ENCODE data around the gene CD300LF. TPM values are rescaled to one million over a fixed set of nuclear protein-coding genes. Genes with fewer than 3 reads are reported as not detected.

The CD300LF gene
- total RNA-seq, 1 experiment from 2014 or later: not detected

DNA sequence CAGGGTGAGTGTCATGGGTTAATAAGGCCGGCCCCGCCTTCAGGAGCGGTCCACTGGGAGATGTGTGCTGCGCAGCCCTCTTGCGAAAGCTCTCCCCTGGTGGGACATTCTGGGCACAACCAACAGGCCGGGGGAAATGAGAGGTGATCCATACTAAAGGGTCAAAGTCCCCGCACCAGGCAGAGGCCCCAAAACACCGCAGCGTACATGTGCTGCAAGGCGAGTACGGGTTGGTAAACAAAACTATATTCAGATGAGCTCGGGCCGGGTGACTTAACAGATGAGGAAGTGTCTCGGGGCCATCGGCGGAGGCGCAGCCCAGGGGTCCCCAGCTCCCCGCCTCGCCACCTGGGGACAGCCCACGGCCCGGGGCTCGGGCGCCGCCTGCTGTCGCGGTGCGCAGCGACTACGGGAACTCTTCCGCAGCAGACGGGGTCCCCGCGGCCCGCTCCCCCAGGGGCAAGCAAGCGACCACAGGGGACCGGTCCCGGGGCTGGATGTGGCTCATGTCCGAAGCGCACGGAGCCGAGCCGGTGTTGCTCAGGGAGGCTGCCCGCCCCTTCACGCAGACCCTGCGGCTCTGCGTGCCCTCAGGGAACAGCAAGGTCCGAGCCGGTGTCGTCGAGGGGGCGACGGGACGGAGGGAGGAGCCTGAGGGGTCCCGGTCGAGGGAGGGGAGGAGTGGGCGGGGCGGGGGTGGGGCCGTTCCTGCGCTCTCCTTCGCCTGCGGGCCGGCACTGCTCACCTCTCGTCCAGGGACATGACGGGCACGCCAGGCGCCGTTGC is 24.0 kb upstream of the CD300LF start, which contains the start of gene RAB37:
Gene RAB37, plus strand, starts transcription at position 744 of the 786 bp plus-strand sequence. Its CDS starts 17 bp downstream, at position 761.
- Mint-ChIP-seq H3K36me3 (no peaks in the 10 kb centered on the region), H3K27ac (peak within 1 kb of the TSS; percentile 22; the same call in 1 of the 2 replicates), H3K4me3 (peak within 1 kb of the TSS; percentile 81), H3K9me3 (no peaks in the 10 kb centered on the region), H3K27me3 (ENCODE audit: low read depth) (peaks cover 18% of the 10 kb centered on the region), H3K4me1 (peaks cover 27% of the 10 kb centered on the region)
- DNase-seq (ENCODE audit: low spot score) (peak; percentile 70), ATAC-seq (peak; percentile 58)
- CTCF ChIA-PET: interaction anchor here (0.5 to 5.2 kb wide), 67 partner anchors 7 to 379 kb away, joined by 3 to 296 read pairs (median 5); partner anchors contain the start of genes CD300A, CD300H, FDXR and GRIN2C
- POLR2A ChIA-PET: interaction anchor here (0.6 to 3.2 kb wide), 10 partner anchors 8 to 282 kb away, joined by 3 to 13 read pairs (median 4); partner anchors contain the start of gene NAT9
- TF ChIP-seq, protein P1, sequence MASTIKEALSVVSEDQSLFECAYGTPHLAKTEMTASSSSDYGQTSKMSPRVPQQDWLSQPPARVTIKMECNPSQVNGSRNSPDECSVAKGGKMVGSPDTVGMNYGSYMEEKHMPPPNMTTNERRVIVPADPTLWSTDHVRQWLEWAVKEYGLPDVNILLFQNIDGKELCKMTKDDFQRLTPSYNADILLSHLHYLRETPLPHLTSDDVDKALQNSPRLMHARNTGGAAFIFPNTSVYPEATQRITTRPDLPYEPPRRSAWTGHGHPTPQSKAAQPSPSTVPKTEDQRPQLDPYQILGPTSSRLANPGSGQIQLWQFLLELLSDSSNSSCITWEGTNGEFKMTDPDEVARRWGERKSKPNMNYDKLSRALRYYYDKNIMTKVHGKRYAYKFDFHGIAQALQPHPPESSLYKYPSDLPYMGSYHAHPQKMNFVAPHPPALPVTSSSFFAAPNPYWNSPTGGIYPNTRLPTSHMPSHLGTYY (CRISPR knock-in tag; IDR thresholded peaks at IDR 0.05): no peak
- TF ChIP-seq, protein P2, sequence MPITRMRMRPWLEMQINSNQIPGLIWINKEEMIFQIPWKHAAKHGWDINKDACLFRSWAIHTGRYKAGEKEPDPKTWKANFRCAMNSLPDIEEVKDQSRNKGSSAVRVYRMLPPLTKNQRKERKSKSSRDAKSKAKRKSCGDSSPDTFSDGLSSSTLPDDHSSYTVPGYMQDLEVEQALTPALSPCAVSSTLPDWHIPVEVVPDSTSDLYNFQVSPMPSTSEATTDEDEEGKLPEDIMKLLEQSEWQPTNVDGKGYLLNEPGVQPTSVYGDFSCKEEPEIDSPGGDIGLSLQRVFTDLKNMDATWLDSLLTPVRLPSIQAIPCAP (CRISPR knock-in tag; IDR thresholded peaks at IDR 0.05): no peak
- TF ChIP-seq, protein P3, sequence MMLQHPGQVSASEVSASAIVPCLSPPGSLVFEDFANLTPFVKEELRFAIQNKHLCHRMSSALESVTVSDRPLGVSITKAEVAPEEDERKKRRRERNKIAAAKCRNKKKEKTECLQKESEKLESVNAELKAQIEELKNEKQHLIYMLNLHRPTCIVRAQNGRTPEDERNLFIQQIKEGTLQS (CRISPR knock-in tag; conservative IDR thresholded peaks at IDR 0.05): no peak
- TF ChIP-seq ZNF396 (CRISPR knock-in tag; IDR thresholded peaks at IDR 0.05; ENCODE audit: borderline replicate concordance): no peak
- TF ChIP-seq, protein P4, sequence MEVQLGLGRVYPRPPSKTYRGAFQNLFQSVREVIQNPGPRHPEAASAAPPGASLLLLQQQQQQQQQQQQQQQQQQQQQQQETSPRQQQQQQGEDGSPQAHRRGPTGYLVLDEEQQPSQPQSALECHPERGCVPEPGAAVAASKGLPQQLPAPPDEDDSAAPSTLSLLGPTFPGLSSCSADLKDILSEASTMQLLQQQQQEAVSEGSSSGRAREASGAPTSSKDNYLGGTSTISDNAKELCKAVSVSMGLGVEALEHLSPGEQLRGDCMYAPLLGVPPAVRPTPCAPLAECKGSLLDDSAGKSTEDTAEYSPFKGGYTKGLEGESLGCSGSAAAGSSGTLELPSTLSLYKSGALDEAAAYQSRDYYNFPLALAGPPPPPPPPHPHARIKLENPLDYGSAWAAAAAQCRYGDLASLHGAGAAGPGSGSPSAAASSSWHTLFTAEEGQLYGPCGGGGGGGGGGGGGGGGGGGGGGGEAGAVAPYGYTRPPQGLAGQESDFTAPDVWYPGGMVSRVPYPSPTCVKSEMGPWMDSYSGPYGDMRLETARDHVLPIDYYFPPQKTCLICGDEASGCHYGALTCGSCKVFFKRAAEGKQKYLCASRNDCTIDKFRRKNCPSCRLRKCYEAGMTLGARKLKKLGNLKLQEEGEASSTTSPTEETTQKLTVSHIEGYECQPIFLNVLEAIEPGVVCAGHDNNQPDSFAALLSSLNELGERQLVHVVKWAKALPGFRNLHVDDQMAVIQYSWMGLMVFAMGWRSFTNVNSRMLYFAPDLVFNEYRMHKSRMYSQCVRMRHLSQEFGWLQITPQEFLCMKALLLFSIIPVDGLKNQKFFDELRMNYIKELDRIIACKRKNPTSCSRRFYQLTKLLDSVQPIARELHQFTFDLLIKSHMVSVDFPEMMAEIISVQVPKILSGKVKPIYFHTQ (CRISPR knock-in tag; IDR thresholded peaks at IDR 0.05): no peak
- peak; percentile 78 for TF ChIP-seq GABPB1 (CRISPR knock-in tag; IDR thresholded peaks at IDR 0.05)
- TF ChIP-seq CBFB (CRISPR knock-in tag; IDR thresholded peaks at IDR 0.05; ENCODE audit: low read depth): no peak
- no peak for TF ChIP-seq ELF4 (CRISPR knock-in tag; IDR thresholded peaks at IDR 0.05; ENCODE audit: low read depth)
- TF ChIP-seq ZNF671 (CRISPR knock-in tag; IDR thresholded peaks at IDR 0.05): no peak
- no peak for TF ChIP-seq NR2C2 (CRISPR knock-in tag; IDR thresholded peaks at IDR 0.05)
- TF ChIP-seq ZNF219 (CRISPR knock-in tag; IDR thresholded peaks at IDR 0.05; ENCODE audit: borderline replicate concordance): no peak
- no peak for TF ChIP-seq SMAD3 (CRISPR knock-in tag; IDR thresholded peaks at IDR 0.05; ENCODE audit: borderline replicate concordance)
- TF ChIP-seq SP1 (CRISPR knock-in tag; conservative IDR thresholded peaks at IDR 0.05): peak; percentile 44; the same call in 1 of the 2 replicates
- TF ChIP-seq ZNF263 (CRISPR knock-in tag; IDR thresholded peaks at IDR 0.05; ENCODE audit: low read depth): no peak
- no peak for TF ChIP-seq ESRRA (CRISPR knock-in tag; IDR thresholded peaks at IDR 0.05; ENCODE audit: borderline replicate concordance)
- TF ChIP-seq, protein P5, sequence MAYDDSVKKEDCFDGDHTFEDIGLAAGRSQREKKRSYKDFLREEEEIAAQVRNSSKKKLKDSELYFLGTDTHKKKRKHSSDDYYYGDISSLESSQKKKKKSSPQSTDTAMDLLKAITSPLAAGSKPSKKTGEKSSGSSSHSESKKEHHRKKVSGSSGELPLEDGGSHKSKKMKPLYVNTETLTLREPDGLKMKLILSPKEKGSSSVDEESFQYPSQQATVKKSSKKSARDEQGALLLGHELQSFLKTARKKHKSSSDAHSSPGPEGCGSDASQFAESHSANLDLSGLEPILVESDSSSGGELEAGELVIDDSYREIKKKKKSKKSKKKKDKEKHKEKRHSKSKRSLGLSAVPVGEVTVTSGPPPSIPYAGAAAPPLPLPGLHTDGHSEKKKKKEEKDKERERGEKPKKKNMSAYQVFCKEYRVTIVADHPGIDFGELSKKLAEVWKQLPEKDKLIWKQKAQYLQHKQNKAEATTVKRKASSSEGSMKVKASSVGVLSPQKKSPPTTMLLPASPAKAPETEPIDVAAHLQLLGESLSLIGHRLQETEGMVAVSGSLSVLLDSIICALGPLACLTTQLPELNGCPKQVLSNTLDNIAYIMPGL (CRISPR knock-in tag; IDR thresholded peaks at IDR 0.05): peak; percentile 86
- no peak for TF ChIP-seq RELA (CRISPR knock-in tag; IDR thresholded peaks at IDR 0.05; ENCODE audit: borderline replicate concordance)
- TF ChIP-seq, protein P6, sequence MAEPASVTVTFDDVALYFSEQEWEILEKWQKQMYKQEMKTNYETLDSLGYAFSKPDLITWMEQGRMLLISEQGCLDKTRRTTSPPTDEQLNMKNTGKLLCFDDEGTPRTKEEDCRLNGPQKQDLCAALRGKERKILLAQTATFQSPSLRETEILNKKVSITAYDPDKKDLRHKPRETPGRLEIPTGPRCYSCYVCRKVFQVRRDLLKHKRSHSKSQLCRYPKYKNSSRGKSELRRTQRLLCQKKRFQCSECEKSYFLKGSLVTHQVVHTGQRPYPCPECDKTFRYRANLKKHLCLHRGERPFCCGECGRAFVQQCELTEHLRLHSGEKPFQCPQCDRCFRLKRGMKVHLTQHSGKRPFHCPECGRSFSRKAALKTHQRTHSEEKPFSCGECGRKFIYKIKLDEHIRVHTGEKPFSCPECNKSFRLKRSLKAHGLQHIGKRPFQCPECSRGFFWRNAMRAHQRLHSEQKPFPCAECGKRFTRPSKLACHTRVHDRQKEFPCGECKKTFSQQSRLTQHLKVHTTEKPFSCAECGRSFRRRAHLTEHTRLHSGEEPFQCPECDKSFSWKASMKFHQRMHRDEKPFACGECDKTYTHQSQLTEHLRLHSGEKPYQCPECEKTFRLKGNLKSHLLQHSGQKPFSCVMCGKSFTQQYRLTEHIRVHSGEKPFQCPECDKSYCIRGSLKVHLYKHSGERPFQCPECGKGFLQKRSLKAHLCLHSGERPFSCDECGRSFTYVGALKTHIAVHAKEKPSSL (CRISPR knock-in tag; conservative IDR thresholded peaks at IDR 0.05): no peak
- TF ChIP-seq, protein P7, sequence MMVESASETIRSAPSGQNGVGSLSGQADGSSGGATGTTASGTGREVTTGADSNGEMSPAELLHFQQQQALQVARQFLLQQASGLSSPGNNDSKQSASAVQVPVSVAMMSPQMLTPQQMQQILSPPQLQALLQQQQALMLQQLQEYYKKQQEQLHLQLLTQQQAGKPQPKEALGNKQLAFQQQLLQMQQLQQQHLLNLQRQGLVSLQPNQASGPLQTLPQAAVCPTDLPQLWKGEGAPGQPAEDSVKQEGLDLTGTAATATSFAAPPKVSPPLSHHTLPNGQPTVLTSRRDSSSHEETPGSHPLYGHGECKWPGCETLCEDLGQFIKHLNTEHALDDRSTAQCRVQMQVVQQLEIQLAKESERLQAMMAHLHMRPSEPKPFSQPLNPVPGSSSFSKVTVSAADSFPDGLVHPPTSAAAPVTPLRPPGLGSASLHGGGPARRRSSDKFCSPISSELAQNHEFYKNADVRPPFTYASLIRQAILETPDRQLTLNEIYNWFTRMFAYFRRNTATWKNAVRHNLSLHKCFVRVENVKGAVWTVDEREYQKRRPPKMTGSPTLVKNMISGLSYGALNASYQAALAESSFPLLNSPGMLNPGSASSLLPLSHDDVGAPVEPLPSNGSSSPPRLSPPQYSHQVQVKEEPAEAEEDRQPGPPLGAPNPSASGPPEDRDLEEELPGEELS (CRISPR knock-in tag; IDR thresholded peaks at IDR 0.05): no peak; the same call in 1 of the 2 replicates
- TF ChIP-seq, protein P8, sequence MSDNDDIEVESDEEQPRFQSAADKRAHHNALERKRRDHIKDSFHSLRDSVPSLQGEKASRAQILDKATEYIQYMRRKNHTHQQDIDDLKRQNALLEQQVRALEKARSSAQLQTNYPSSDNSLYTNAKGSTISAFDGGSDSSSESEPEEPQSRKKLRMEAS (CRISPR knock-in tag; IDR thresholded peaks at IDR 0.05): peak; percentile 32; the same call in 1 of the 2 replicates
- TF ChIP-seq OVOL2 (CRISPR knock-in tag; IDR thresholded peaks at IDR 0.05; ENCODE audit: borderline replicate concordance): no peak
- TF ChIP-seq, protein P9, sequence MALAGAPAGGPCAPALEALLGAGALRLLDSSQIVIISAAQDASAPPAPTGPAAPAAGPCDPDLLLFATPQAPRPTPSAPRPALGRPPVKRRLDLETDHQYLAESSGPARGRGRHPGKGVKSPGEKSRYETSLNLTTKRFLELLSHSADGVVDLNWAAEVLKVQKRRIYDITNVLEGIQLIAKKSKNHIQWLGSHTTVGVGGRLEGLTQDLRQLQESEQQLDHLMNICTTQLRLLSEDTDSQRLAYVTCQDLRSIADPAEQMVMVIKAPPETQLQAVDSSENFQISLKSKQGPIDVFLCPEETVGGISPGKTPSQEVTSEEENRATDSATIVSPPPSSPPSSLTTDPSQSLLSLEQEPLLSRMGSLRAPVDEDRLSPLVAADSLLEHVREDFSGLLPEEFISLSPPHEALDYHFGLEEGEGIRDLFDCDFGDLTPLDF (CRISPR knock-in tag; IDR thresholded peaks at IDR 0.05): no peak
- TF ChIP-seq MXD4 (CRISPR knock-in tag; IDR thresholded peaks at IDR 0.05; ENCODE audit: borderline replicate concordance): no peak
